HG03135 (cell line): ENCODE results near the gene CDH10.

Experiments
- ATAC-seq: cut with Tn5 transposase; IDR thresholded peaks from one replicate; pipeline ENCODE4 v1.9.1; 2021; ENCODE audit warnings: mild to moderate bottlenecking, moderate library complexity; ENCODE audit not compliant: unreplicated experiment

CDH10 gene

DNA sequence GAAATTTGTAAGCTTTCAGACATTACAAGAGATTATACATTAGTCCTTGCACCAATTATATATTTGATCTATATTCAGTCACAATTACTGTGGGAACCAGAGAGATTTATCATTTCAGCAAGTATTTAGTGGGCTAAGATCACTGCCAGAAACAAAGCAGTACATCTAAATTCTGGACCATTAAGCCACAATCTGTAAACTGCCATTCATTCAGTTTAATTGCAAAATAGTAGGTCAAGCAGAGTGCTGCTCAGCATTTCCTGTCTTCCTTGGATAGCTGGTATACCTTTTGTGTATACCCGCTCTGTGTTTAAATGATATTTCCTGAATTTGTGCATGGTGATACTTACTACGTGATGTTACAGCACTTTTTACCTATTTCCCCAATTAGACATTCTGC is 42.6 kb downstream of the CDH10 start:
- no peak for ATAC-seq

DNA sequence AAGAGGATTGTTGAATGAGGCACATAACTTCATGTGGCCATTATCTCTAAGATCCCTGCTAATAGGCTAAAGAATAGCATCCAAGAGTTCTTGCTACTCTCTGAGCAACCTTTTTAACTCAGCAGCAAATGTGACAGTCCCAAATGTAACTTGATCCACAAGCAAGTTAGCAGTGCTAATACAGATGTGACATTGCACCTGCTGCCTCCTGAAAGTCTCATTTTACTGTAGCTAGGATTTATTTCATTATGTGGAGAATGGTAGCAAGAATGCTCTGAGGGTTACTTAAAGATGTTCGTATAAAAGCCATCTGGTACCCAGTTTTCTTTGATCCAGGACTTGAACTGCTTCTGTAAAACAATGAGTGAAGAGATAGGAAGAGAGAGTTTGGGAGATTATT is 45.8 kb downstream of the CDH10 start:
- ATAC-seq, result no peak

DNA sequence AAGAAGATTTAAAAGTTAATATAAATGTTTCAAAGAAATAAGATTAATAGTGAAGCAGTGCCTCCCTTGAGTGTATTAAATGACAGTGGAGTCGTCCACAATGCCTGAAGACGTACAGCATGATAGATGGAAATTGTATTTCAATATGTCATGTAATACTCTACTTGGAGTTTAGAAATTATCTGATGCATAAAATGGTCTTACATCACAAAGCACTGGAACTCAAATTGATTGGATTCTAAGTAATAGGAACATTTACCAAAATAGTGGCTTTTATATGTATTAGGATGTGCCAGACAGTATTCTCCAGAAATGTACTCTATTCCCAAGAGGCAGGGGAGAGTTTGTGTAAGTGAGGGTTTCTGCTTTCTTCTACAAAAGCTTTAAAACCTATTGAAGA is 49.4 kb downstream of the CDH10 start:
- no peak for ATAC-seq

- ATAC-seq, result no peak
These were observed 53.4 kb downstream of the CDH10 start for GRCh38 chr5:24591426-24591825.

GRCh38 chr5:24589566-24589965 is 55.2 kb downstream of the CDH10 start:
- ATAC-seq, result no peak

- no peak for ATAC-seq
These were observed 59.0 kb downstream of the CDH10 start for GRCh38 chr5:24585751-24586150.

DNA sequence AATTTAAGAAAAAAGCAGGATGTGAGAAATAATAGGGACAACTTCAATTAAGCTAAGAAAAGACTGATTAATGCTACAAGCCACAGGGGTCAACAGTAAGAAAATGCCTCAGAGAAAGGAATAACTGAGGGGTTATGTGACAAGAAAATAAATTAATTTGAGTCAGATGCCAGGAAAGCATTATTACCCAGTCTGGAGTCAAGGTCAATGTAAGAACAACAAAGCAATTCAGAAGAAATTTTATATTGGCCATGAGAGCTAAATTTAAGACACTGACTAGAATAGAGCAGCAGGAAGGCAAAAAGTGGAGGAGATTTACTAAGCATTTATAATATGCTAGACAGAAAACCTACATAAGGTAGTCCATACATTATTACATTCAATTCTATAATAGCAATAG is 73.5 kb downstream of the CDH10 start:
- ATAC-seq, result no peak

DNA sequence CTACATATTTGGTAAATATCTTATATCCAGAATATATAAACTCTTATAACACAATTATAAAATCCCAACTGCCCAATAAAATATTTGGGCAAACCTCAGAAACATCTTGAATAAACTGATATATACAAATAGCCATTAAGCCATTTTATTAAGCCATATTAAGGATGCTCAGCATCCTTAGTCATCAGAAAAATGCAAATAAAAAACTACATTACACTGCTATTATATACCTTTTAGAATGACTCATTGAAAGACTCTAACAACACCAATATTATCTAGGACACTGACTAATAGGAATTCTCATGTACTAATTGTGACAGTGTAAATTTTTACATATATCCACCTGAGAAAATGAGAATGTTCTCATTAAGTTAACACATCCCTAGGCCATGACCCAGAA is 77.8 kb downstream of the CDH10 start:
- ATAC-seq, result no peak

GRCh38 chr5:24555229-24555628 is 89.5 kb downstream of the CDH10 start:
- no peak for ATAC-seq

DNA sequence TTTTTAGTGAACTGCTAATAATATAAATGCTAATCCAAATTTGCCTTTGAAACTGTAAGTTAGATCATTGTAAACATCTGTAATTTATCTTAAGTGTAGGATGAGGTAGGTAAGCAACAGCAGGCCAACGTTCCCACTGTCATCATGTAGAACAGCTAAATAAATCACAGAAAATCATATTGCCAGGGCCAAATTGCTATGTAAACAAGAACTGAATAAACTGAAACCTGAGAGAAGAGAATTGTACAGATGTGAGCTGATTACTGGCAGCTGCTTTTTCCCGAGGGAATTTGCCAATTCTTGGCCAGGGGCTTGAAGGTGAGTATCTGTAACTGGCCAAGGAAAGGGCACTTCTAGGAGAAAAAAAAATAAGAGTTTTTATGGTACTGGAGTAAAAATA is 97.6 kb downstream of the CDH10 start:
- ATAC-seq, result no peak

- ATAC-seq, result no peak
These were observed 105.2 kb downstream of the CDH10 start for GRCh38 chr5:24539613-24540012.

DNA sequence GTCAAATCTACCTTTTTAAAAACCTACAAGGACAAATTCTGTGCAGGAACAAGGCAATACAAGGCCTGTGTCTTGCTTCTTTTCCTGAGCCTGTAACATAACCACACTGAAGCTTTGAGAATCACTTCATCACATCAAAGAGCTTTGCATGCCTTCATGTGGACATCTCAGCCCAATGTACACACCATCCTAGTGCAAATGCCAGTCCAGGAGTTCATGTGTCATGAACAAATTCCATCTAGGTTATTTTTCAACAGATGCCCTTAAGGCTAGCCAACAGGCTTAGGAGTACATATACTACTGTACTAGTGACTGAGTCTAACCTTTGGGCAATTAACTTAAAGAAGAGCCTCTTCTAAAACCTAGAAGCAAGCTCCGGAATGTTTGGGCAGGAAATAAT is 106.4 kb downstream of the CDH10 start:
- no peak for ATAC-seq

DNA sequence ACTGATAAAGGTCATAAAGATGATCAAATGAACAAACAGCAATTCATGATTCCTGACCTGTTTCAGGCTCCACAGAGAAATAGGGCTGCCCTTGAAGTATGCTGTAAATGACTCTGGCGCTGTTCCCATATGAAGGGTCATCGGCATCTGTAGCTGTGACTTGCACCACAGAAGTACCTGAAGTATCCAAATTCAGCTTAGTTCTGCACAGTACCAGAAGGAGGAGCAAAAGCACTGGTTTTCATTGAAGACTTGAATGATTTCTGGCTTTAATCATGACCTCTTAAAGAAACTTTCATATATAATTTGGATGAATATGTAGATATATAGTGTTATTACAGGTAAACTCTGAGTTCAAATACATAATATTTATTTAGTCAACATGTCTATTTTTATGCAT is 109.1 kb downstream of the CDH10 start:
- ATAC-seq, result no peak

DNA sequence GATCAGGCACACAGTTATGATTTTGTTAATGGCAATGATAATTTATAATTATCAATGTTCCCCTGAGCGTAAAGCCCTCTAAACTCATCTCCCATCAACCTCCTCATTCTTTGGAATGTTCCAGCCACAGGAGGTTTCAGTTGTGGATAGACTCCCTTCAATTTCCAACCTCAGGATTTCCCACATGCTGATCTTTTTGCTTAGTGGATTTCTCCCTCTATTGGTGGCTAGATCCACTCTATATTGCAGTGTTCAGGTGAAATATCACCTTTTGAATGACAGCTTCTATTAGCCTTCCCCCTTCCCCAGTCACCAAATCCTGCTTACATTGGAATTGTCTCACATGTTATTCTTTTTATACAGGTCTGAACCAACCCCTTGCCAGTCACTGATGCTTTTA is 113.9 kb downstream of the CDH10 start:
- no peak for ATAC-seq

- ATAC-seq, result no peak
These were observed 119.4 kb downstream of the CDH10 start for GRCh38 chr5:24525414-24525813.

- no peak for ATAC-seq
These were observed 132.4 kb downstream of the CDH10 start for GRCh38 chr5:24512423-24512822.

DNA sequence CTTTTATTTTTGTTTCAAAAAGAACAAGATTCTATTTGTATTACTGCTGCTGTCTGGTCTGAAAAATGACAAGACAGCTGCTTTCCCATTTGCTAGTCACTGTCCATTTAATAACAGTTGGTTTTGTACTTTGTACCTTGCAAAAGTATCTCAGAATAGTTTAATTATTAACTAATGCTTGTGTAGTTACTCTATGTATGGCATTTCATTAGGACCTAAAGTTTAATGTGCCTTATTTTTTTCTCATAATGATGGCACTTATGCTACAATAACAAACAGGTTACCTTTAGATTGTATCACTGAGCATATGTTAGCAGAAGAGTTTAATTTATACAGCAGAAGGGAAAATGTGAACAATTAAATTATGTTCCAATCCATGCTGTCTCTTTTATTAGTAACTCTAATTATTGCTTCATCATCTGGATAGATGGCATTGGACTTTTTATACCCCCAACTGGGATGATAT is 134.2 kb downstream of the CDH10 start:
- ATAC-seq, result no peak

GRCh38 chr5:24509943-24510342 is 134.8 kb downstream of the CDH10 start:
- ATAC-seq, result no peak

DNA sequence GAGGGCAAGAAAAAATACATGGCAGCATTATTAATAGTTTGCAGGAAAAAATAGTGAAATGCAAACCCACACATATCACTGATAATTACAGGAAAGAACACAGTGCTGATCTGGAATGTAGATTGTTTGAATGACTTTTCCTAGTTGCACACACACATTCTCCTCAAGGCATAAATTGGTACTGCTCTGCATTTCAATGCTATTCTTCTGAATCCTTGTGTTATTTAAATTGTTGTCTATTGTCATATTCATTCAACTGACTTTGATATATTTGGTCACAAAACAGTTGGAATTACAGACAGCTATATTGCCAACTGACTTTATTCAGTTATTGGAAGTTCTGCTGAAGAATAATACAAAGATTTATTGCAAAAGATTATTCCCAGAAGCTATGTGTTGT is 139.5 kb downstream of the CDH10 start:
- ATAC-seq, result no peak

- no peak for ATAC-seq
These were observed 147.1 kb downstream of the CDH10 start for GRCh38 chr5:24497591-24498157.

- no peak for ATAC-seq
These were observed 147.6 kb downstream of the CDH10 start for GRCh38 chr5:24497145-24497544.

- ATAC-seq, result no peak
These were observed 148.5 kb downstream of the CDH10 start for GRCh38 chr5:24496268-24496667.

GRCh38 chr5:24492229-24492628 is 152.5 kb downstream of the CDH10 start:
- ATAC-seq, result no peak

DNA sequence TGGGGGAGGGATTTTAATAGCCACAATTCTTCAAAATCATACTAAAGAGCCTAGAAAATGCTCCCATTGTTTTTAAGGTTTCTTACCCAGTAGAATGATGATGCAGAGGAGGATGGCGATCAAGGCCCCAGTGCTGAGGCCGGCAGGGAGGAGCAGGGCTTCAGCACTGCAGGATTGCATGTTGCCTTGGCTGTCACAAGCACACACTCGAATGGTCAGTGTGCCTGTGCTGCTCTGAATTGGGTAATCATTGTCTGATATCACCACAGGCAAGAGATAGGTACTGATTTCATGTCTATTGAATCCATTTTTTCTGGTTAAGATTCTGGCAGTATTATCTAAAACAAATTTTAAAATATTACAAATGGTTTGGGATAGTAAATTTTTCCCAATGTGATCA is 153.3 kb downstream of the CDH10 start:
- ATAC-seq, result no peak
